Brain microvascular endothelial cell (primary cell): Measurements from ENCODE around the gene MEN1.

Source experiments
- DNase-seq: peaks from one replicate; pipeline ENCODE4 v3.0.0-alpha.2; 2020
- H3K27ac ChIP-seq: fragments of 250-450 bp; sonication (Bioruptor Pico); 2 replicates; pipeline ENCODE4 v1.5.1; 2020; ENCODE audit warnings: mild to moderate bottlenecking, moderate library complexity
- H3K27me3 ChIP-seq: fragments of 250-450 bp; sonication (Bioruptor Pico); replicated peaks from 2 replicates; pipeline ENCODE4 v1.5.1; 2020; ENCODE audit warnings: mild to moderate bottlenecking
- H3K36me3 ChIP-seq: fragments of 250-450 bp; sonication (Bioruptor Pico); replicated peaks from 2 replicates; pipeline ENCODE4 v1.5.1; 2020; ENCODE audit warnings: mild to moderate bottlenecking
- H3K4me3 ChIP-seq: 2 replicates; pipeline ENCODE4 v1.5.1; 2011; ENCODE audit warnings: low read depth, mild to moderate bottlenecking, control low read depth, low read length, moderate library complexity
- in situ Hi-C: cut with HindIII; loops from 2 replicates; pipeline ENCODE4 v1.10.0; 2017; ENCODE audit warnings: low sequenced_read_pairs, low pct_ligation_motif_present
- TF ChIP-seq, protein P1 (sequence below): IDR thresholded peaks from 2 replicates; pipeline ENCODE4 v1.5.1; 2011; ENCODE audit warnings: low read depth, mild to moderate bottlenecking, moderate library complexity, low read length, control low read depth, inconsistent platforms; ENCODE audit errors: missing control alignments

MEN1 gene

DNA sequence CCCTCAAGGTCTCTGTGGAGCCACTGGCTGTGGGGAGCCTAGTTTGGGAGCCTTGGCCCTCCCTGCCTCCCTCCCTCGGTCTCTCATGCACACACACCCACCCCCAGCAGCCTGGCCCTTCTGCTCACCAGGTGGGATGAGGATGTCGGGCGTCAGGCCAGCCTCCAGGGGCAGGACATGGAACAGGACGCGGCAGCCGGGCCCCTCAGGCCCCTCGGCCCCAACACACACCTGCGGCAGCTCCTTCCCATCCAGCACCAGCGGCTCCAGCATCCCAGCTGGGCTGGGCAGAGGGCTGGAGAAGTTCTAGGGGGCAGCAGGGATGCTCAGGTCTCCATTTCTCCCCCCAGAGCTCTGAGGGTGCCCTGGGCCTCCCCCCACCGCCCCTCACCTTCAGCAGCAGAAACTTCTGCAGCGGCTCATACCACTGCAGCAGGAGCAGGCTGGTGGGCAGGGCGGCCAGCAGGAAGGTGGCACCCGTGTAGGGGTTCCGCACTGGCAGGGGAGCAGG lies 18.5 kb downstream of the MEN1 start:
- H3K4me3 ChIP-seq: no peak overlapping the region
- in situ Hi-C loops: no loop called here
- TF ChIP-seq, protein P1, sequence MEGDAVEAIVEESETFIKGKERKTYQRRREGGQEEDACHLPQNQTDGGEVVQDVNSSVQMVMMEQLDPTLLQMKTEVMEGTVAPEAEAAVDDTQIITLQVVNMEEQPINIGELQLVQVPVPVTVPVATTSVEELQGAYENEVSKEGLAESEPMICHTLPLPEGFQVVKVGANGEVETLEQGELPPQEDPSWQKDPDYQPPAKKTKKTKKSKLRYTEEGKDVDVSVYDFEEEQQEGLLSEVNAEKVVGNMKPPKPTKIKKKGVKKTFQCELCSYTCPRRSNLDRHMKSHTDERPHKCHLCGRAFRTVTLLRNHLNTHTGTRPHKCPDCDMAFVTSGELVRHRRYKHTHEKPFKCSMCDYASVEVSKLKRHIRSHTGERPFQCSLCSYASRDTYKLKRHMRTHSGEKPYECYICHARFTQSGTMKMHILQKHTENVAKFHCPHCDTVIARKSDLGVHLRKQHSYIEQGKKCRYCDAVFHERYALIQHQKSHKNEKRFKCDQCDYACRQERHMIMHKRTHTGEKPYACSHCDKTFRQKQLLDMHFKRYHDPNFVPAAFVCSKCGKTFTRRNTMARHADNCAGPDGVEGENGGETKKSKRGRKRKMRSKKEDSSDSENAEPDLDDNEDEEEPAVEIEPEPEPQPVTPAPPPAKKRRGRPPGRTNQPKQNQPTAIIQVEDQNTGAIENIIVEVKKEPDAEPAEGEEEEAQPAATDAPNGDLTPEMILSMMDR: no peak
- peaks cover 14% of the 10 kb centered on the region for H3K36me3 ChIP-seq
- no peaks in the 10 kb centered on the region for H3K27me3 ChIP-seq
- no peak for DNase-seq
- no peak overlapping the region for H3K27ac ChIP-seq

DNA sequence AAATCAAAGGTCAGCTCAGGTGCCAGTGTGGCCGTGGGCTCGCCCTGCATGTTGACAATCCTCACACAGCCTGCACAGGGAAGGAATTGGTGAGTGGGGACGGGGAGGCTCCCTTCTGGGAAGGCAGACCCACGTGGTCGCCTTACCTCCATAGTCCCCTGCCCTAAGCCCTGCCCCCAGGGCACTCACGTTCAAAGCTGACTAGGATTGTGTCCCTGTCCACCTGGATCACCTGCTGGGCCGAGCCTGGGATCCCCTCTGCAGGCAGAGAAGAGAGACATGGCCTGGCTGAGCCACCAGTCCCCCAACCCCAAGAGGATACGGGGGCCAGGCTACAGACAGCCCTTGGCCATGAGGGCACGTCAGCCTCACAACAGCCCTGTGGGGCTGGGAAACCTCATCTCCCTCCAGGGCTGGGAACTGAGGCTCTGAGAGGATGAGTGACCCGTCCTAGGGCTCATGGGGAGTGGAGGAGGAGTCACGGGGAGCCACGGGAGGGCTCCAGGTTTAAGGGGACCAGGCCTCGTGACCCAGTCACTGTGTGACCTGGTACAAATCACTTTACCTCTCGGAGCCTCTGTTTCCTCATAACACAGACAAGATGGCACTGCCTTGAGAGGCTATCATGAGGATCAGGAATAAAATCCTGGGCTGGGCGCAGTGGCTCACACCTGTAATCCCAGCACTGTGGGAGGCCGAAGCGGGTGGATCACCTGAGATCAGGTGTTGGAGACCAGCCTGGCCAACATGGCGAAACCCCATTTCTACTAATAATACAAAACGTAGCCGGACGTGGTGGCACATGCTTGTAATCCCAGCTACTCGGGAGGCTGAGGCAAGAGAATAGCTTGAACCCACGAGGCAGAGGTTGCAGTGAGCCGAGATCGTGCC lies 19.9 kb downstream of the MEN1 start:
- DNase-seq: no peak
- in situ Hi-C loops: no loop called here
- Histone ChIP-seq H3K4me3 (no peak overlapping the region), H3K27ac (no peak overlapping the region), H3K27me3 (no peaks in the 10 kb centered on the region), H3K36me3 (peaks cover 7% of the 10 kb centered on the region)
- TF ChIP-seq, protein P1: no peak

DNA sequence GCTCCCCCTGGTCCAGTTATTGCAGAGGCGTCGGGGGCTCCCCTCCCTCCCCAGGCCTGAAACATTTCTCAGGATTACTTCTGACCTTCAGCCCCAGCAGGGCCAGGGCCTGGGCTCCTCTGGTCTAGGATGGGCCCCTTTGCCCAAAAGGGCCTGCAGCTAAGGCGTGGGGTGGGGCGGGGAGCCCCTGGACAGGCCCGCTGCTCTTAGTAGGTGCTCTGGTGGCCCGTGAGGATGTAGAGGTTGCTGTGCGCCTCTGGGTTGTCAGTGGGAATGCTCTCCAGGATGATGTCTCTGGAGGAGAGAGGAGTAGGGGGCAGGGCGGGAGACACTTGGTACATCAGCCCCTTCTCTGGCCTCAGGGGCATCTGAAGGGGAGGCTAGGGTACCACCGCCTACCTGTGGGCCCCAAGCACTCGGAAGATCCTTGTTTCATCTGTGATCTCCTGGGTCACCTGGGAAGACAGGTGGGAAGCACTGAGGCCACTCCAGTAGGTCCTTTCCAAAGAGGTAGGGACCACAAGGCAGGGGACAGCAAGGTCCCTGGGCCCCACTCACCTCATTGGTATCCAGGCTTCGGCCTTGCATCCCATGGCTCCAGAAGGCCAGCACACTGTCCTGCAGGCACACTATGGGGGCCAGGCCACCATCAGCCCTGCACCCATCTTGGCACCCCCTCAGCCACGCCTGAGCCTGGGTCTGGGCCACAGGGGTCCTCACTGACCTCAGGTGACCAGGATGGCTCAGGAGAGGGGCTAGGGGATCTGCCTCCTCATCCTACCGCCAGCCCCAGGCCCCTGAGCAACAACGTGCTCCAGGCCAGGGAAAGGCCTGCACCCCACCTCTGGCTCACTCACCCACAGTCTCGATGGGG lies 20.8 kb downstream of the MEN1 start:
- peaks cover 7% of the 10 kb centered on the region for H3K36me3 ChIP-seq
- in situ Hi-C loops: no loop called here
- no peak for DNase-seq

DNA sequence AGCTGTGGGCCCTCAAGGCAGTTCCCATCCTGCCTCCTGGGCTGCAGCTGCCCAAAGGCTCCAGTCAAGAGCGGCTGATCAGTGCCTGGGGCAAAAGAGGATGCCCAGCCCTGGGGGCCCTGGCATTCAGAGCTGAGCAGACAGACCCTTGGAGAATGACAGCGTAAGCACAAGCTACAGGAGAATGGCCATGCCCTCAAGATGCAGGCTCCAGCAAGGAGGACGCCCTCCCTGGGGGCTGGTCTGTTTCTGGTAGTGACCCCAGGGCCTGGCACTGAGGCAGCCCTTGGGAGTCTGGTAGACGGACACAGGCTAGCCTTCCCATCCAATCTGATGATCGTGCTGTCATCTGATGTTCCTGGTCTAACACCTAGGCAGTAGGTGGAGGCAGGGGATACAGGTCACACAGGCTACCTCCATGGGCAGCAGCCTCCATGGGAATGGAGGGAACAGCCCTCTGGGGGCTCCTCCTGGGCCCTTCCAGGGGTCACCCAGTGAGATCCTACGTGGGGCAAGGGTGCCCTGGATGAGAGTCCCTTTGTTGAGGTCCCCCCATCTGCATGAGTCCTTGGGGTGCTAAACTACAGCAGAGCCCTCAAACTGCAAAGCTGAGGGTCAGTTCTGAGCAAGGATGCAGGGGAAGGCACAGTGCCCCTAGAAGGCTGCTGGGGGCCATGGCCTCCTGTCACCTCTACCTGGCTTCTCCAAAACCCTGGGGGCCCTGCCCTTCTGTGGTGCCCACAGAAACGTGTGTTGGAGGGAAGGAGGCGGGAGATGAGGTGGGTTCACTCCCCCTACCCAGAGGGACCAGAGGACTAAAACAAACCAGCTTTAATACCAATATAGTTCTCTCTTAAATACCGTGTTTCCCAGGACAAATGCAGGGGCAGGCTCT lies 21.8 kb downstream of the MEN1 start:
- Histone ChIP-seq H3K27me3 (no peaks in the 10 kb centered on the region), H3K27ac (no peak overlapping the region), H3K4me3 (no peak overlapping the region), H3K36me3 (peaks cover 7% of the 10 kb centered on the region)
- TF ChIP-seq, protein P1: no peak
- in situ Hi-C loops: no loop called here
- DNase-seq: no peak

More for the DNA sequence above, 20.8 kb downstream of the MEN1 start:
- no peak overlapping the region for H3K4me3 ChIP-seq
- TF ChIP-seq, protein P1: no peak
- H3K27me3 ChIP-seq: no peaks in the 10 kb centered on the region
- no peak overlapping the region for H3K27ac ChIP-seq
